B cell (primary cell): ENCODE data around the gene GTPBP4. TPM values are rescaled to one million over a fixed set of nuclear protein-coding genes. Genes with fewer than 3 reads are reported as not detected.

ENCODE experiments used
- ATAC-seq: fragments of 200-7000 bp; cut with Tn5 transposase; one replicate; pipeline ENCODE4 v1.10.0; 2021; ENCODE audit warnings: low read depth, mild to moderate bottlenecking, moderate number of reproducible peaks, moderate library complexity
- CTCF ChIA-PET: fragments of 350-600 bp; sonication (Branson Sonifier 250); formaldehyde crosslinking; loops from one replicate; lab custom pipeline; 2021; ENCODE audit warnings: antibody characterized with exemption, inconsistent platforms; lab: Charles Lee
- POLR2A ChIA-PET: fragments of 350-600 bp; sonication (Branson Sonifier 250); formaldehyde crosslinking; loops from one replicate; lab custom pipeline; 2021; ENCODE audit warnings: antibody characterized with exemption; lab: Charles Lee
- DNase-seq: peaks from one replicate; pipeline ENCODE4 v3.0.0; 2013
- H2AFZ ChIP-seq: 2 replicates; pipeline ENCODE4 v1.6.1; 2012; ENCODE audit warnings: mild to moderate bottlenecking, low read depth, low read length; ENCODE audit not compliant: insufficient read depth, poor library complexity, severe bottlenecking
- H3K27ac ChIP-seq, 2 donors: 1 replicate in 1 of 2; 2 replicates in 1 of 2; pipeline ENCODE4 v1.5.1; 2012 to 2013; ENCODE audit warnings: low read length in 2 of 2, mild to moderate bottlenecking in 2 of 2, moderate library complexity in 1 of 2
- H3K27me3 ChIP-seq, 4 experiments: fragments of 200-600 bp in 1 of 4; sonication (generic) in 1 of 4; replicated peaks in 1 of 4; 1 replicate in 2 of 4; 2 replicates in 2 of 4; pipeline versions ENCODE4 v1.6.1 to v1.7.0; 2013 to 2016; ENCODE audit warnings: low read length in 3 of 4, mild to moderate bottlenecking in 2 of 4, mixed read lengths in 1 of 4, moderate library complexity in 1 of 4; ENCODE audit not compliant: insufficient read depth in 4 of 4, control insufficient read depth in 3 of 4; ENCODE audit errors: control extremely low read depth in 1 of 4
- H3K36me3 ChIP-seq, 2 experiments: replicated peaks in 1 of 2; 1 replicate in 1 of 2; 2 replicates in 1 of 2; pipeline versions ENCODE4 v1.6.1 to v1.7.1; 2013; ENCODE audit warnings: low read length in 1 of 2; ENCODE audit not compliant: insufficient read depth in 2 of 2, control insufficient read depth in 1 of 2; ENCODE audit errors: control extremely low read depth in 1 of 2, extremely low read depth in 1 of 2
- H3K4me1 ChIP-seq, 2 donors: fragments of 200-600 bp in 1 of 2; sonication (generic) in 1 of 2; 1 replicate in 1 of 2; 2 replicates in 1 of 2; pipeline versions ENCODE4 v1.5.1 to v1.6.1; 2013 to 2017; ENCODE audit warnings: low read length in 2 of 2; ENCODE audit not compliant: control insufficient read depth in 2 of 2, insufficient read depth in 2 of 2
- H3K4me2 ChIP-seq: replicated peaks from 2 replicates; pipeline ENCODE3; 2012; ENCODE audit warnings: mild to moderate bottlenecking, low read depth, low read length; ENCODE audit not compliant: poor library complexity, severe bottlenecking
- H3K4me3 ChIP-seq, 5 experiments: fragments of 200-600 bp in 1 of 5; sonication (generic) in 1 of 5; 1 replicate in 3 of 5; 2 replicates in 2 of 5; pipeline versions ENCODE4 v1.5.1 to v1.7.0; 2011 to 2016; ENCODE audit warnings: low read length in 4 of 5, mild to moderate bottlenecking in 4 of 5, low read depth in 2 of 5, control low read depth in 1 of 5, moderate library complexity in 1 of 5; ENCODE audit not compliant: insufficient read depth in 1 of 5; ENCODE audit errors: control extremely low read depth in 1 of 5, extremely low read depth in 1 of 5
- H3K79me2 ChIP-seq: fragments of 200-600 bp; sonication (generic); one replicate; pipeline ENCODE4 v1.6.0; 2016; ENCODE audit warnings: low read length; ENCODE audit not compliant: control insufficient read depth, insufficient read depth
- H3K9ac ChIP-seq: fragments of 200-600 bp; sonication (generic); 2 replicates; pipeline ENCODE4 v1.6.1; 2017; ENCODE audit warnings: mild to moderate bottlenecking, low read length, moderate library complexity
- H3K9me3 ChIP-seq, 3 donors: one replicate each; pipeline versions ENCODE4 v1.6.1 to v1.7.1; 2013; ENCODE audit warnings: low read length in 2 of 3; ENCODE audit not compliant: control insufficient read depth in 2 of 3, insufficient read depth in 1 of 3; ENCODE audit errors: control extremely low read depth in 1 of 3
- H4K20me1 ChIP-seq: 2 replicates; pipeline ENCODE4 v1.6.0; 2012; ENCODE audit warnings: mild to moderate bottlenecking, low read length; ENCODE audit not compliant: insufficient read depth, control insufficient read depth, poor library complexity, severe bottlenecking
- H3K27ac Mint-ChIP-seq: one replicate; pipeline ENCODE4 v1.8.0; 2021; ENCODE audit warnings: mixed read lengths
- H3K27me3 Mint-ChIP-seq: one replicate; pipeline ENCODE4 v1.8.0; 2021; ENCODE audit warnings: mixed read lengths
- H3K4me1 Mint-ChIP-seq: one replicate; pipeline ENCODE4 v1.8.0; 2021; ENCODE audit warnings: mixed read lengths
- H3K4me3 Mint-ChIP-seq: one replicate; pipeline ENCODE4 v1.8.0; 2021; ENCODE audit warnings: mixed read lengths
- H3K9me3 Mint-ChIP-seq: one replicate; pipeline ENCODE4 v1.8.0; 2022; ENCODE audit warnings: mixed read lengths; ENCODE audit not compliant: insufficient read depth
- EZH2 ChIP-seq: IDR thresholded peaks from 2 replicates; pipeline ENCODE4 v1.6.1; 2012; ENCODE audit warnings: borderline replicate concordance, low read depth, mild to moderate bottlenecking, moderate library complexity, low read length; ENCODE audit not compliant: insufficient read depth, poor library complexity, severe bottlenecking
- WGBS: methylation state at CpG from one replicate; pipeline ENCODE4 v1.1.5; 2013; ENCODE audit warnings: missing lambda C conversion rate; ENCODE audit not compliant: insufficient coverage; 5-methylcytosine and 5-hydroxymethylcytosine counted together
- intact Hi-C: fragments of 100-400 bp; cut with micrococcal nuclease; formaldehyde crosslinking; loops from one replicate; pipeline ENCODE4 v1.10.0; 2022
- polyA plus RNA-seq: library from polyadenylated mRNA; depleted of rRNA; stranded (reverse); fragments of >200 nt; gene quantifications from 2 replicates; pipeline ENCODE4 v1.2.3, GENCODE V29; 2012
- total RNA-seq, 2 donors: library from RNA; stranded (reverse); fragments of 120-200 nt in 1 of 2; gene quantifications; 1 replicate in 1 of 2; 2 replicates in 1 of 2; pipeline versions ENCODE4 v1.2.3 to v1.2.4, GENCODE V29; 2013 to 2022
- TF ChIP-seq, protein P1 (sequence below): fragments of 200-600 bp; IDR thresholded peaks from one replicate; pipeline ENCODE4 v1.8.0; 2022; ENCODE audit warnings: antibody characterized with exemption, mild to moderate bottlenecking

The GTPBP4 gene
- total and polyA plus RNA-seq, 2 donors (not counting 1 experiment from before 2014, with no cell fraction given): 11.8 to 45.4 TPM

DNA sequence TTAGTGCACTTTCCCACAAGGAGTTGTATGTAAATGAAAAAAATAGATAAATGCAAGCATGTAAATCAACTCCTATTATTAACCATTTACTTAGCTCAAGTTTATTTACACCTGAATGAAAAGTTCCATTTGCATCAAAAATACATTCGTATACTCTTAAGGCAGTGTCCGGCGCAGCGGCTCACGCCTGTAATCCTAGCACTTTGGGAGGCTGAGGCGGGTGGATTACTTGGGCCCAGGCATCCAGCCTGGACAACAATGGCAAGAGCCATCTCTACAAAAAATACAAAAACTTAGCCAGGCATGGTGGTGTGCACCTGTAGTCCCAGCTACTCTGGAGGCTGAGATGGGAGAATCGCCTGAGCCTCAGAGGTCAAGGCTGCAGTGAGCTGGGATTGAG, 41.6 kb downstream of the GTPBP4 start:
- no peak overlapping the region for H3K27ac Mint-ChIP-seq
- no peaks in the 10 kb centered on the region for H3K4me1 Mint-ChIP-seq
- Histone ChIP-seq H3K4me1 (no peaks in the 10 kb centered on the region), H3K27me3 (no peaks in the 10 kb centered on the region), H3K4me2 (no peak overlapping the region), H3K36me3 (no peaks in the 10 kb centered on the region), H3K79me2 (no peaks in the 10 kb centered on the region), H3K9ac (no peak overlapping the region), H2AFZ (no peak overlapping the region), H4K20me1 (no peaks in the 10 kb centered on the region), H3K27ac (no peak overlapping the region), H3K4me3 (no peak overlapping the region), H3K9me3 (no peaks in the 10 kb centered on the region)
- ChIA-PET POLR2A (no interaction called here), CTCF (no interaction called here)
- WGBS: 98% methylated on average over 6 of the region's 7 CpGs
- DNase-seq (no peak), ATAC-seq (no peak)
- TF ChIP-seq, protein P1, sequence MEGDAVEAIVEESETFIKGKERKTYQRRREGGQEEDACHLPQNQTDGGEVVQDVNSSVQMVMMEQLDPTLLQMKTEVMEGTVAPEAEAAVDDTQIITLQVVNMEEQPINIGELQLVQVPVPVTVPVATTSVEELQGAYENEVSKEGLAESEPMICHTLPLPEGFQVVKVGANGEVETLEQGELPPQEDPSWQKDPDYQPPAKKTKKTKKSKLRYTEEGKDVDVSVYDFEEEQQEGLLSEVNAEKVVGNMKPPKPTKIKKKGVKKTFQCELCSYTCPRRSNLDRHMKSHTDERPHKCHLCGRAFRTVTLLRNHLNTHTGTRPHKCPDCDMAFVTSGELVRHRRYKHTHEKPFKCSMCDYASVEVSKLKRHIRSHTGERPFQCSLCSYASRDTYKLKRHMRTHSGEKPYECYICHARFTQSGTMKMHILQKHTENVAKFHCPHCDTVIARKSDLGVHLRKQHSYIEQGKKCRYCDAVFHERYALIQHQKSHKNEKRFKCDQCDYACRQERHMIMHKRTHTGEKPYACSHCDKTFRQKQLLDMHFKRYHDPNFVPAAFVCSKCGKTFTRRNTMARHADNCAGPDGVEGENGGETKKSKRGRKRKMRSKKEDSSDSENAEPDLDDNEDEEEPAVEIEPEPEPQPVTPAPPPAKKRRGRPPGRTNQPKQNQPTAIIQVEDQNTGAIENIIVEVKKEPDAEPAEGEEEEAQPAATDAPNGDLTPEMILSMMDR: no peak
- TF ChIP-seq EZH2: no peak
- no peaks in the 10 kb centered on the region for H3K9me3 Mint-ChIP-seq
- no peak overlapping the region for H3K4me3 Mint-ChIP-seq
- intact Hi-C loops: no loop called here
- H3K27me3 Mint-ChIP-seq: no peaks in the 10 kb centered on the region

DNA sequence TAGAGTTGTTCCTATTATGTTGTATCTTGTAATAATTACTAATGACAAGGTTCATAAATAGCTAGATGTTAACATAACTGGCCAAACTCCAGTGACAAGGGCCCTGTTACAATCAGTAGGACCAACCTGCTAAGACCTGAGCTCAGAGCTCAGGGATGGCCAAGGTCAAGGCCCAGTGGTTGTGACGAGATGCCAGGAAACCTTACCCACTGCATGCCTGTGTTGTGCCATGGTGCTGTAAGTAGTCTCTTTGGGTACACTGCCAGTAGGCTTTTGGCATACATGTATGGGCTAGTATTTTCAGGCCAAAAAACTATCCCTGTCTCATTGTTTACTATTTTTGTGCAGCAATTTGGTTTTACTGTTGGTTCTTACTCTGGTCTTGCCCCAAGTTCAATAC, 45.4 kb downstream of the GTPBP4 start:
- Histone ChIP-seq H2AFZ (no peak overlapping the region), H3K27ac (no peak overlapping the region), H3K27me3 (no peaks in the 10 kb centered on the region), H3K79me2 (no peaks in the 10 kb centered on the region), H3K9me3 (no peaks in the 10 kb centered on the region), H3K36me3 (peaks cover 0 to 15% of the 10 kb centered on the region in 2 experiments), H3K4me2 (no peak overlapping the region), H3K9ac (no peak overlapping the region), H3K4me1 (peaks cover 0 to 8% of the 10 kb centered on the region in 2 donors), H3K4me3 (no peak overlapping the region), H4K20me1 (no peaks in the 10 kb centered on the region)
- H3K4me3 Mint-ChIP-seq: no peak overlapping the region
- WGBS: no CpG with 5 or more reads among the region's 1 CpG
- DNase-seq: no peak
- ChIA-PET POLR2A (no interaction called here), CTCF (no interaction called here)
- ATAC-seq: no peak
- intact Hi-C loops: no loop called here
- H3K9me3 Mint-ChIP-seq: no peaks in the 10 kb centered on the region
- H3K27ac Mint-ChIP-seq: no peak overlapping the region
- H3K4me1 Mint-ChIP-seq: peaks cover 20% of the 10 kb centered on the region
- no peak for TF ChIP-seq EZH2
- TF ChIP-seq, protein P1: no peak
- H3K27me3 Mint-ChIP-seq: no peaks in the 10 kb centered on the region
